ENCODE measurements around the gene DSG2.
"Not testable (repeated sequence)": the region's sequence is repeated elsewhere in the genome, so short reads cannot be mapped to it uniquely, and the experiment has no call there.

GRCh38 chr18:31507124-31507523, 9.1 kb downstream of the DSG2 start:
- TF ChIP-seq, protein P1, sequence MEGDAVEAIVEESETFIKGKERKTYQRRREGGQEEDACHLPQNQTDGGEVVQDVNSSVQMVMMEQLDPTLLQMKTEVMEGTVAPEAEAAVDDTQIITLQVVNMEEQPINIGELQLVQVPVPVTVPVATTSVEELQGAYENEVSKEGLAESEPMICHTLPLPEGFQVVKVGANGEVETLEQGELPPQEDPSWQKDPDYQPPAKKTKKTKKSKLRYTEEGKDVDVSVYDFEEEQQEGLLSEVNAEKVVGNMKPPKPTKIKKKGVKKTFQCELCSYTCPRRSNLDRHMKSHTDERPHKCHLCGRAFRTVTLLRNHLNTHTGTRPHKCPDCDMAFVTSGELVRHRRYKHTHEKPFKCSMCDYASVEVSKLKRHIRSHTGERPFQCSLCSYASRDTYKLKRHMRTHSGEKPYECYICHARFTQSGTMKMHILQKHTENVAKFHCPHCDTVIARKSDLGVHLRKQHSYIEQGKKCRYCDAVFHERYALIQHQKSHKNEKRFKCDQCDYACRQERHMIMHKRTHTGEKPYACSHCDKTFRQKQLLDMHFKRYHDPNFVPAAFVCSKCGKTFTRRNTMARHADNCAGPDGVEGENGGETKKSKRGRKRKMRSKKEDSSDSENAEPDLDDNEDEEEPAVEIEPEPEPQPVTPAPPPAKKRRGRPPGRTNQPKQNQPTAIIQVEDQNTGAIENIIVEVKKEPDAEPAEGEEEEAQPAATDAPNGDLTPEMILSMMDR (IDR thresholded peaks at IDR 0.05; ENCODE audit: poor library complexity, severe bottlenecking): not testable (repeated sequence)
- not testable (repeated sequence) for TF ChIP-seq POLR2AphosphoS5 (IDR thresholded peaks at IDR 0.05); MXI1 (conservative IDR thresholded peaks at IDR 0.05; ENCODE audit: poor library complexity, severe bottlenecking)
